ENCODE data around the gene FARP1.
"Not testable (repeated sequence)": the region's sequence is repeated elsewhere in the genome, so short reads cannot be mapped to it uniquely, and the experiment has no call there.

FARP1 gene

GRCh38 chr13:98342953-98343352 is 200.1 kb downstream of the FARP1 start:
- DNase-seq, result no peak

DNA sequence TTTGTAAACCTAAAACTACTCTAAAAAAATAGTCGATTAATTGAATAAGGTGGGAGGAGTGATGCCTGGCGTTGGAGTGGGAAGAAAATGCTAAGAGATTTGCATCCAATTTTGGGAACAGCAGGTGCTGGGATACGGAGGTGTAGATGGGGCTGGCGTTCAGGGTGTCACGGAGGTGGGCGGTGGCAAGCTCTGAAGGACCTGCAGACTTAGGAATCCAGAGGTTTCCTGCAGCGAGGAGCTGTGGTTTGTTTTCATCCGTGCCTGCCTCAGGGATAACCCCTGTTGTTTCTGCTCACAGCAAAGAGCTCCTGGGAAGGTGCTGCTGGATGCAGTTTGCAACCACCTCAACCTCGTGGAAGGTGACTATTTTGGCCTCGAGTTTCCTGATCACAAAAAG is 200.6 kb downstream of the FARP1 start:
- DNase-seq, result no peak

GRCh38 chr13:98344392-98344791 is 201.5 kb downstream of the FARP1 start:
- no peak for DNase-seq

DNA sequence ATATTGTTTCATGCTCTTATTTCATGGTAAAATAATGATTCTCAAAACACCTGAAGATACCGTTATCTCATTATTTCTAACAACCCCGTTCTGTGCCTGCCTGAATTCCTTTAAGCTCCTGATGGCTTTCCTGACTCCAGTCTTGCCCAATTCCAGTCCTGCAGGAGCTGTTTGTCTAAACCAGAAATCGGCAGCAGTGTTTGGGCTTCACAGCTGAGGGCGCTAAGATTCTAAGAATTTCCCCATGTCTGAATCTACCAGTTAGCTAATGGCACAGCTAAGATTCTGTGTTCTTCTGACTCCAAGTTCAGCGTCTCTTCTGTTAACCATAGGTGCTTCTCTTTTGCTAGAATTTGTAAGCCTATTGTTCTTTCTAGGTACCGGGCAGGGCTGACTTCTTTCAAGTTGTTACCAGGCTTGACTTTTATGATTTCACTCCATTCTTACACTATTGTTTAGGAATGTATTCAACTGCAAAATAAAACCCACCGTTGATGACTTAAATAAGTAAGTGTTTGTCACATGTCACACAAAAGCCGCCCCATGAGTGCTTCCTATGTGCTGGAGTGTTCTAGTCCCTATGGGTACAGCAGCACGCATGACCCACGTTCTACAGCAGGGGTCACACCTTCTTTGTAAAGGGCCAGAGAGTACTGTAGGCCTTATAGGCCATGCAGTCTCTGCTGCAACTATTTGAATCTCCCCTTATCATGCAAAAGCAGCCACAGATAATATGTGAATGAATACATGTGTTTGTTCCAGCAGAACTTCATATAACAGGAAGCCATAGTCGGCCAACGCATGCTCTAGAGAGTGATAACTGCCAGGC is 202.4 kb downstream of the FARP1 start:
- DNase-seq, result no peak

- no peak for DNase-seq
These were observed 204.2 kb downstream of the FARP1 start for GRCh38 chr13:98346904-98347636.

DNA sequence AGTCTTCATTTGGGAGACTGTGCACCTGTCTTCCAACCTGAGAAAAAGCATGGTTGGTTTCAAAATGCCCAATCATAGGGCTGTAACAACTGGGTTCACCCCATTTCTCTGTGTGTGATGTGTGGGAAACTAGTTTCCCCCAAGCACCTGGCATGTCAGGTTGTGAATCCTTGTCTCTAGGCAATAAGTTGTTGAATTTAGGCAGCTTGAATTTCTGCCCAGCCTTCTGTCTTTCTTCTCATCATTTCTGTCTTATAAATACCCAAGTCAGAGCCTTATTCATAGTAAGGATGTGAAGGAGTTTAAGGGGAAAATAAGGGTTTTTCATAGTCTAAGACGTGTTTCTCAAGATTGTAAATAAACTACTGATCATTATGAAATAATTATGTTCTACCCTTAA is 204.9 kb downstream of the FARP1 start:
- no peak for DNase-seq

GRCh38 chr13:98348466-98349200 is 205.7 kb downstream of the FARP1 start:
- DNase-seq, result no peak

DNA sequence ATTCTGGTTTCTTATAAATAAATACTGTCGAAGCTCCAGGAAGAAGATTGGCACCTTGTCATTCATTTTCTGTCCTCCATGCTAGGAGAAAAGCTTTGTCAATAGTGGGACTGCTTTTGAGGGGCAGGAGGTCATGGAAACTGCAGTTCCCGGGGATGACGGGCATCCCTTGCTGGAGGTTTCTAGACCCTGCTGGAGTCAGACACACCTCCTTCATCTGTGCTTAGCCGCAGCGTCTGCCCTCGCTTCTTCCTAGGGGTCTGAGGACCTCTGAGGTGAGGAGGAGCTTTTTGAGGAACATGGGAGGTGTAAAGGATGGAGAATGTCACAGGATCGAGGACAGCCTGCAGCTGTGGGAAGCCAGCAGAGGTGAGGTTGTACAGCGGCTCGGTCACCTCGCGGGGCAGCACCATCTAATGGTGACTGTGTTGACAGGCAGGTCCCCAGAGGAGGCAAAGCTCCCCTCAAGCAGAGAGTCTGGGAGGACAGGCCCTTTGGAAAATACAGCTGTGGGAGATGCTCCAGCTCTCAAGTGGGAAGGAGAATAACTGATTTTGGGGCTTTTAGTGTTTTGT is 206.9 kb downstream of the FARP1 start:
- DNase-seq, result no peak

GRCh38 chr13:98350746-98351330 is 207.9 kb downstream of the FARP1 start:
- DNase-seq, result no peak

DNA sequence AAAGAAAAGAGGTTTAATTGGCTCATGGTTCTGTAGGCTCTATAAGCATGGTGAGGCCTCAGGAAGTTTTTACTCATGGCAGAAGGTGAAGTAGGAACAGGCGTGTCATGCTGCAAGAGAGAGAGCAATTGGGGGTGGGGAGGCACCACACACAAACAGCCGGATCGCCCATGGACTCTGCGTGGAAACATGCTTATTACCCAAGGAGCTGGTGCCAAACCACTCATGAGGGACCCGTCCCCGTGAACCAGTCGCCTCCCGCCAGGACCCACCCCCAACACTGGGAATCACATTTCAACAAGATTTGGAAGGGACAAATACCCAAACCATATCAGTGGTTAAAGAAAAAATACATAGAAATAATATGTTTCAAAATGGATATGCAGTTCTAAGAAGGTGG is 208.7 kb downstream of the FARP1 start:
- DNase-seq, result no peak

- DNase-seq, result no peak
These were observed 209.3 kb downstream of the FARP1 start for GRCh38 chr13:98352226-98352625.

GRCh38 chr13:98353750-98354149 is 210.9 kb downstream of the FARP1 start:
- no peak for DNase-seq

DNA sequence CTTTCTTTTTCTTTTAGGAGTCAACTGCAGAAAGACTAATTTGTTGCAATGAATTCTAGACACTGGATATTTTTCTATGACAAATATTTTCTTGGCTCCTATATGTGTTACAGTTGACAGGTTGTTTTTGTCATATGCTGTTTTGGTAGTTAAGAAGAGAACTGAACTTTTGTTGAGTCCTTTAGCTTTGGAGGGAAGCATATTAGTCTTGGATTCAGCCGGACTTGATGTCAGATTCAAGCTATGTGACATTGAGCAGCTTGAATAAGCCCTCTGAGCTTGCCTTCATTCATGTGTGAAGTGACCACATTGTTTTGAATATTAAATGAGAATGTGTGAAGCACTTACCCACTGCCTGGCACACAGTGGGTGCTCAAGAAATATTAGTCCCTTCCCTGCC is 216.0 kb downstream of the FARP1 start:
- DNase-seq, result no peak

- DNase-seq, result no peak
These were observed 217.7 kb downstream of the FARP1 start for GRCh38 chr13:98360545-98360944.

DNA sequence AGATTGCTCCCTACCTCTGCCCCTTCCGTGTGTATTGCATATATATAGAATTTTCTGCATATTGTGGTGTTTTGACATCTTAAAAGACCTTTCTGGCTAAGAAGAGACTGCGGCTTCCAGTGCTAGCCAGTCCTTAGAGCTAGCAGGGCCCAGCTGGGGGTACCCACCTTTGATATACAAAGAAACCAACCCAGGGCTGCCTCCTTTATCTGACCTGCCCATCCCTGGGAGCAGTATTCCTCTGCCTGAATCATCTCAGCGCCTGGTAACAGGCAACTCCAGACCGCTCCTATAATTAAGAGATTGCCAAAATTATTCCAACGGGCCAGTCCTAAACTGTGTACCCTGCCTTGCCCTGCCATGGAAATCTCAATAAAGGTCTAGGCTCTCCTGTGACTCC is 220.4 kb downstream of the FARP1 start:
- DNase-seq, result no peak

DNA sequence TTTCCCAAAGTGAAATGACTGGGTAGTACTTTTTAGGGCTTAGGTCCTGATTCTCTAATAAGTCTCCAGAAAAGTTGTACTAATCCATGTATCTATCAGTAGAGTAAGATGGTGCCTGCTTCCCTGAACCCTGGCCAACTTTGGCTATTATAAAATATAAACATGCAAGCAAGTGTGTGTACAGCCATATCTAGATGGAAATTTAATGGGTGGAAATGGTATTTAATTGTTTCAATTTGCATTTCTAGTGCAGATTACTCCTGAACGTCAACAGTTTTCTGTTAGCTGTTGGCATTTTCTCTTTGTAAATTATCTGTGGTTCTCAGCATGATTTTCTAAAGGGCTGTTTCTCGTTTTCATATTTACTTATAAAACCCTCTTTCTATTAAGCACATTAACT is 221.3 kb downstream of the FARP1 start:
- DNase-seq, result no peak

DNA sequence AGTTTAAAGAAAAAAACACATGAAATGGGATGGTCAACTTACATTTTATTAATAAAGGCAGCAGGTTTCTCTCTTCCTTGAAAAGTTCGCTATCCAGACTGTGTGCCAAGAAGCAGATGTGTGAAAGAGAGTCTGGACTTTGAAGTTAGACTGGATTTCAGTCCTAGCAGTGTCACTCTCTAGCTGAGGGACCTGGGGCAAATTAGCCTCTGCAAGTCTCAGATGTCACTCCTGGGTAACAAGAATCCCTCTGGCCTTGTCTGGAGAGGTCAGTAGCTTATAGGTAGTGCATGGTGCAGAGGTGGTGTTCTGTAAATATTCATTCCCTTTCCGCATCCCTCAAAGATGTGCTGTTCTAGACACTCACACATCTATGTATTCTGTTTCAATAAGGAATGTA is 221.8 kb downstream of the FARP1 start:
- DNase-seq, result no peak

DNA sequence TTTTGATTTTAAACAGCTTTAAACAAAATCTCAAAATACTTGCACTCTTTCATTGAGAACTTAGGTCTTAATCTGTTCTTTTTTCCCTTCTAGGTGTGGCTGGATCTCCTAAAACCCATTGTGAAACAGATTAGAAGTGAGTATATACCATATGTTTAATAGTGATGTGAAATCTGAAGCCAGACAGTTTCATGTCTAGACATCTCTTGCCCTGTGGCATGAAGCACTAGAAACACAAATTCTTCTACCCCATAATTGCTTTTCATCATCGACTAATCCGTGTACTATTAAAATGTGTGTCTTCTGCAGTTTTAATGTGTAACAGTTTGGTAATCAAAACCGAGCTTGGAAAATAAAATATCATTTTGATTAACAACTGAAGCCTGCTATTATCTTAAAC is 222.4 kb downstream of the FARP1 start:
- no peak for DNase-seq

DNA sequence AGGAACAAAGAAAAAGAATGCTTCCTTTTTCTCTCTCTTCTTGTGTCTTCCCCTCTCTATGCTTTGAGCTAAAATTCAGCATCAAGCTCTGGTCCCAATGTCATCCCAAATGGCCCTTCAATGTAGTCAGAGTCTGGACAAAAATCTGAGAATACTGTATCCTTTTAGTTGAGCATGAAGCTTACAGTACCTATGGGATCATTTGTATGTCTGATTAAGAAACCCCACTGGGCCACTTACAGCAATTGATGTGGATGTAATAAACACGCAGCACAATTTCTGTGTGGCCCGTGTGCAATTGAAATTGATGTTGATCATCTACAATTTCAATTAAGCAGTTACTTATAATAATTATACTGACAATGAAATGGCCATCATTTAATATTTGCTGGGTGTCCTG is 223.1 kb downstream of the FARP1 start:
- no peak for DNase-seq

DNA sequence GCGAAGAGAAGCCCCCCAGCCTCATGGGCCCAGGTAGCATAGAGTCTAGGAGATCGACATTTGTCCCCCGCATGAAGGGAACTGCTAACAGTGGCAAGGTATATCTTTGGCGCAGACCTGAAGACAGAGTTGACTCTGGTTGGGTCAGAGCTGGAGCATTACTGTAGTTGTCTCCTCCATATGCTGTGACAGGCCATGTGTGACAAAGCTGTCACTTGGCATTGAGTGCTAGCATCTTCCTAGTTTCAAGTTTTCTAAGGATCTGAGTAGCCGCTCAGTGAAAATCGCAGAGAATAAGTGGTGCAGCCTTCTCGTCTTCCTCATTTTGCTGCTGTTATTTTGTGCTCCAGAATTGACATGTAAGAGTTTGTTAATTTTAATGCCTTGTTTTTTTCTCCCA is 223.5 kb downstream of the FARP1 start:
- DNase-seq, result no peak

- no peak for DNase-seq
These were observed 224.1 kb downstream of the FARP1 start for GRCh38 chr13:98366959-98367358.

GRCh38 chr13:98368019-98368418 is 225.1 kb downstream of the FARP1 start:
- no peak for DNase-seq

DNA sequence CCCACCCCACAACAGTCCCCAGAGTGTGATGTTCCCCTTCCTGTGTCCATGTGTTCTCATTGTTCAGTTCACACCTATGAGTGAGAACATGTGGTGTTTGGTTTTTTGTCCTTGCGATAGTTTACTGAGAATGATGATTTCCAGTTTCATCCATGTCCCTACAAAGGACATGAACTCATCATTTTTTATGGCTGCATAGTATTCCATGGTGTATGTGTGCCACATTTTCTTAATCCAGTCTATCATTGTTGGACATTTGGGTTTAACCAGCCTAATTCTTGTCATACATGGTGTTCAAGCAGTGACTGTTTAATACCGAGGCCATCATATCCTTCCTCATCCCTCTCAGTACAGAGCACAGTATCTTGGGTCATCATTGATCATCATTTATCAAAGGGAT is 226.6 kb downstream of the FARP1 start:
- not testable (repeated sequence) for DNase-seq

All from GOT3 (cell line).